GM12878 (cell line): ENCODE results near the gene AMN. TPM values are rescaled to one million over a fixed set of nuclear protein-coding genes. Genes with fewer than 3 reads are reported as not detected.

Experiments used
- ATAC-seq: fragments of 200-7000 bp; cut with Tn5 transposase; 3 replicates; pipeline ENCODE4 v1.9.1; 2020; ENCODE audit warnings: mild to moderate bottlenecking, moderate library complexity
- BruUV-seq: library from RNA; stranded (reverse); fragments of 400-500 nt; replicated peaks from 2 replicates; lab custom pipeline; 2021; lab: Mats Ljungman, UMichigan
- CTCF ChIA-PET: fragments of 300-600 bp; sonication (Branson Sonifier 250); formaldehyde crosslinking; extraction: SDS; loops from one replicate; lab custom pipeline; 2021; ENCODE audit warnings: inconsistent platforms; lab: Yijun Ruan, JAX
- POLR2A ChIA-PET: fragments of 350-600 bp; formaldehyde crosslinking; extraction: SDS; loops from one replicate; lab custom pipeline; 2021; ENCODE audit warnings: inconsistent platforms; lab: Charles Lee
- RAD21 ChIA-PET: fragments of 300-600 bp; sonication (Branson Sonifier 250); formaldehyde crosslinking; loops from one replicate; lab custom pipeline; 2023; ENCODE audit warnings: antibody characterized with exemption; ENCODE audit not compliant: unreplicated experiment; lab: Charles Lee
- SMC1A ChIA-PET: fragments of 300-600 bp; sonication (Branson Sonifier 250); formaldehyde crosslinking; loops from one replicate; lab custom pipeline; 2023; ENCODE audit not compliant: unreplicated experiment, uncharacterized antibody; lab: Charles Lee
- DNase-seq: peaks from one replicate; pipeline ENCODE4 v3.0.0-alpha.2; 2011; ENCODE audit warnings: low read depth, low spot score
- FAIRE-seq: peaks from 3 replicates; lab custom pipeline; 2011; peaks lifted over from hg19 to GRCh38; lab: Jason Lieb, UNC
- H2AFZ ChIP-seq: 2 replicates; pipeline ENCODE4 v1.6.0; 2011; ENCODE audit warnings: low read depth, low read length, control low read depth; ENCODE audit not compliant: control insufficient read depth
- H3K27ac ChIP-seq: 2 replicates; pipeline ENCODE4 v1.5.1; 2011; ENCODE audit warnings: control low read depth; ENCODE audit not compliant: control insufficient read depth, insufficient read depth
- H3K27me3 ChIP-seq, 2 experiments: replicated peaks in 1 of 2; 2 replicates each; pipeline versions ENCODE4 v1.6.0 to v1.6.1; 2011; ENCODE audit warnings: low read length in 1 of 2; ENCODE audit not compliant: control insufficient read depth in 2 of 2, insufficient read depth in 2 of 2
- H3K36me3 ChIP-seq, 2 experiments: 2 replicates each; pipeline ENCODE4 v1.5.1; 2011; ENCODE audit warnings: low read length in 1 of 2; ENCODE audit not compliant: control insufficient read depth in 2 of 2, insufficient read depth in 2 of 2
- H3K4me1 ChIP-seq: 2 replicates; pipeline ENCODE4 v1.6.1; 2011; ENCODE audit warnings: mild to moderate bottlenecking, low read length, moderate library complexity, mixed read lengths; ENCODE audit not compliant: control insufficient read depth, insufficient read depth
- H3K4me2 ChIP-seq: 2 replicates; pipeline ENCODE4 v1.6.0; 2011; ENCODE audit warnings: control low read depth; ENCODE audit not compliant: control insufficient read depth, insufficient read depth
- H3K4me3 ChIP-seq: fragments of 200-600 bp; sonication (generic); 2 replicates; pipeline ENCODE4 v1.5.1; 2016
- H3K79me2 ChIP-seq: 2 replicates; pipeline ENCODE4 v1.6.0; 2011; ENCODE audit warnings: low read length; ENCODE audit not compliant: control insufficient read depth, insufficient read depth
- H3K9ac ChIP-seq: 2 replicates; pipeline ENCODE4 v1.8.0; 2011; ENCODE audit warnings: low read length, control low read depth, mixed read lengths; ENCODE audit not compliant: control insufficient read depth, insufficient read depth
- H3K9me3 ChIP-seq: replicated peaks from 3 replicates; pipeline ENCODE4 v1.5.1; 2011; ENCODE audit warnings: mild to moderate bottlenecking, low read length; ENCODE audit not compliant: control insufficient read depth, insufficient read depth
- H4K20me1 ChIP-seq: 2 replicates; pipeline ENCODE4 v1.6.0; 2011; ENCODE audit not compliant: control insufficient read depth, insufficient read depth
- BHLHE40 ChIP-seq, 2 experiments: fragments of 450-650 bp in 1 of 2; IDR thresholded peaks; 2 replicates each; pipeline ENCODE4 v1.6.1; 2011 to 2017; ENCODE audit warnings: low read depth in 2 of 2, borderline replicate concordance in 1 of 2, improper control_type of control experiment in 1 of 2, low read length in 1 of 2, mild to moderate bottlenecking in 1 of 2
- BMI1 ChIP-seq: fragments of 450-650 bp; IDR thresholded peaks from 2 replicates; pipeline ENCODE4 v1.6.1; 2016; ENCODE audit warnings: mild to moderate bottlenecking, moderate library complexity, borderline replicate concordance
- EP300 ChIP-seq, 2 experiments: fragments of 150-350 bp in 1 of 2; IDR thresholded peaks; 2 replicates each; pipeline ENCODE4 v1.6.1; 2011 to 2012; ENCODE audit warnings: low read depth in 2 of 2, low read length in 2 of 2, borderline replicate concordance in 1 of 2, improper control_type of control experiment in 1 of 2, inconsistent platforms in 1 of 2; ENCODE audit not compliant: control insufficient read depth in 1 of 2
- KAT2A ChIP-seq: conservative IDR thresholded peaks from 2 replicates; pipeline ENCODE4 v1.6.1; 2011; ENCODE audit warnings: low read depth, low read length; ENCODE audit not compliant: control insufficient read depth
- KLF5 ChIP-seq: fragments of 450-650 bp; IDR thresholded peaks from 2 replicates; pipeline ENCODE4 v1.6.1; 2014; ENCODE audit warnings: mild to moderate bottlenecking; ENCODE audit not compliant: partially characterized antibody
- LARP7 ChIP-seq: fragments of 450-650 bp; IDR thresholded peaks from 2 replicates; pipeline ENCODE4 v1.6.1; 2017; ENCODE audit warnings: mild to moderate bottlenecking
- NFXL1 ChIP-seq: fragments of 450-650 bp; IDR thresholded peaks from 2 replicates; pipeline ENCODE4 v1.6.1; 2017; ENCODE audit warnings: antibody characterized with exemption, mild to moderate bottlenecking, borderline replicate concordance
- NR2F1 ChIP-seq: fragments of 450-650 bp; conservative IDR thresholded peaks from 2 replicates; pipeline ENCODE4 v1.6.1; 2017; ENCODE audit warnings: mild to moderate bottlenecking
- SREBF1 ChIP-seq: IDR thresholded peaks from 2 replicates; pipeline ENCODE4 v1.6.1; 2012; ENCODE audit warnings: mild to moderate bottlenecking, low read length
- SREBF2 ChIP-seq: IDR thresholded peaks from 2 replicates; pipeline ENCODE4 v1.6.1; 2012; ENCODE audit warnings: mild to moderate bottlenecking, low read length
- ZNF384 ChIP-seq: IDR thresholded peaks from 2 replicates; pipeline ENCODE4 v1.6.1; 2012; ENCODE audit warnings: low read depth, mild to moderate bottlenecking, low read length, improper control_type of control experiment, borderline replicate concordance
- WGBS: methylation state at CpG from one replicate; pipeline ENCODE4 v1.1.6; 2016; ENCODE audit warnings: low lambda C conversion rate; ENCODE audit not compliant: insufficient replicate concordance, insufficient coverage; ENCODE audit errors: missing lambda C conversion rate; 5-methylcytosine and 5-hydroxymethylcytosine counted together
- in situ Hi-C: fragments of 300-500 bp; cut with MboI; formaldehyde crosslinking; loops from 9 replicates; pipeline ENCODE4 v1.14.3; 2018; ENCODE audit warnings: mixed read lengths
- intact Hi-C: fragments of 100-400 bp; cut with micrococcal nuclease; formaldehyde crosslinking; loops from one replicate; pipeline ENCODE4 v1.14.2; 2022; ENCODE audit not compliant: unreplicated experiment
- polyA plus RNA-seq, 11 experiments: library from polyadenylated mRNA; depleted of rRNA in 4 of 11; unstranded in 6 of 11; stranded (reverse) in 5 of 11; fragments of >200 nt; fragmentation: Nextera tagmentation in 4 of 11; fragmentation: Illumina TruSeq in 1 of 11; extraction: Ambion mirVana in 4 of 11; extraction: Trizol in 1 of 11; gene quantifications; 1 replicate in 1 of 11; 2 replicates in 10 of 11; pipeline versions ENCODE4 v1.2.1 to v1.2.3, GENCODE V29; 2011 to 2016; ENCODE audit warnings: inconsistent platforms in 2 of 11, missing spikeins in 2 of 11, low read depth in 1 of 11
- total RNA-seq, 4 experiments: library from RNA; depleted of rRNA in 3 of 4; stranded (reverse); fragments of >200 nt in 3 of 4; fragmentation: Illumina TruSeq in 1 of 4; extraction: Trizol in 1 of 4; gene quantifications; 2 replicates each; pipeline versions ENCODE4 v1.2.1 to v1.2.3, GENCODE V29; 2013 to 2021

AMN gene
- total and polyA plus RNA-seq, 10 of the 15 experiments (the other 5 are each of a cell fraction or from before 2014, with no cell fraction given), result 0.03 to 0.33 (median 0.11) TPM; not detected in 6

DNA sequence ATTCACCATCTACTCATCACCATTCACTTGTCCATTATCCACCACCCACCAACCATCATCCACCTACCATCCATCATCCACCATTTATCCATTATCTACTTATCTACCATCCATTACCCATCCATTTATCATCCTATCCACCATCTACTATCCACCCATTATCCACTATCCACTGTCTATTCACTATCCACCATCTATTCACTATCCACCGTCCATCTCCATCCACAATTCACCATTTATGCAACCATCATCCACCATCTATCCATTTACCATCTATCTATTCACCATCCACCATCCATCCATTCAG, 1.5 kb upstream of the AMN start:
- WGBS, result 100% methylated on average over 1 of the region's 1 CpG
- TF ChIP-seq ZNF384 (no peak), LARP7 (no peak), BMI1 (no peak), NR2F1 (no peak), BHLHE40 (IDR thresholded peaks at IDR 0.05; ENCODE audit: borderline replicate concordance in 1 of 2, low read depth in 2 of 2, low read length in 1 of 2) (no peak), SREBF1 (no peak), KLF5 (no peak), NFXL1 (no peak), EP300 (IDR thresholded peaks at IDR 0.05; ENCODE audit: borderline replicate concordance in 1 of 2, control insufficient read depth in 1 of 2, low read depth in 2 of 2, low read length in 2 of 2) (no peak), SREBF2 (no peak), KAT2A (no peak)
- TF ChIP-seq, all 136 proteins: peak for 0

More for the DNA sequence above, 1.5 kb upstream of the AMN start:
- Histone ChIP-seq H3K27me3 (peaks cover 4 to 12% of the 10 kb centered on the region in 2 experiments), H2AFZ (no peak overlapping the region), H3K4me1 (peaks cover 16% of the 10 kb centered on the region), H3K27ac (no peak overlapping the region), H3K36me3 (no peaks in the 10 kb centered on the region; a peak in 1 of 4 replicates), H3K79me2 (no peaks in the 10 kb centered on the region), H4K20me1 (no peaks in the 10 kb centered on the region), H3K9me3 (no peaks in the 10 kb centered on the region), H3K4me2 (no peak overlapping the region), H3K9ac (no peak overlapping the region), H3K4me3 (no peak overlapping the region)
- ChIA-PET RAD21 (no interaction called here), SMC1A (no interaction called here), POLR2A (no interaction called here), CTCF (no interaction called here)
- ATAC-seq (no peak), FAIRE-seq (no peak), DNase-seq (no peak)
- intact Hi-C loops (no loop called here), in situ Hi-C loops (no loop called here)
- BruUV-seq, result TSS peak; percentile 43
